ENCODE data around the gene GLCCI1. TPM values are rescaled to one million over a fixed set of nuclear protein-coding genes. Genes with fewer than 3 reads are reported as not detected.
"Not testable (repeated sequence)": the region's sequence is repeated elsewhere in the genome, so short reads cannot be mapped to it uniquely, and the experiment has no call there.

The GLCCI1 gene
- total and polyA plus RNA-seq, 11 donors: 1.5 to 10.8 (median 6.3) TPM

- no peak for TF ChIP-seq POLR2A (IDR thresholded peaks at IDR 0.05)
- no peak for TF ChIP-seq CTCF (IDR thresholded peaks at IDR 0.05)
- Histone ChIP-seq H3K9me3 (peaks cover 0 to 17% (median 3%) of the 10 kb centered on the region in 12 donors), H3K4me1 (no peaks in the 10 kb centered on the region), H3K4me3 (no peak overlapping the region), H3K36me3 (no peaks in the 10 kb centered on the region), H3K27me3 (no peaks in the 10 kb centered on the region), H3K27ac (no peak overlapping the region)
- intact Hi-C loops (cut with DNase I): no loop called here
- DNase-seq: no peak
- no peak for ATAC-seq
- WGBS, 4 donors: 77 to 90% (median 80%) methylated on average over 5 of the region's 5 CpGs
Measured at GRCh38 chr7:8044761-8045430, 76.3 kb downstream of the GLCCI1 start.

- H3K36me3 ChIP-seq; H3K27ac ChIP-seq; DNase-seq; H3K27me3 ChIP-seq; H3K4me3 ChIP-seq; intact Hi-C loops (cut with DNase I); H3K4me1 ChIP-seq; ATAC-seq: not testable (repeated sequence)
- H3K9me3 ChIP-seq: peaks cover 0 to 17% (median 3%) of the 10 kb centered on the region in 12 donors
Measured at GRCh38 chr7:8048067-8048466, 79.5 kb downstream of the GLCCI1 start.

GRCh38 chr7:8051373-8051772 lies 82.8 kb downstream of the GLCCI1 start:
- H3K4me3 ChIP-seq: no peak overlapping the region
- TF ChIP-seq POLR2A (IDR thresholded peaks at IDR 0.05) (no peak), CTCF (IDR thresholded peaks at IDR 0.05) (no peak)
- no peaks in the 10 kb centered on the region for H3K27me3 ChIP-seq
- DNase-seq (no peak), ATAC-seq (no peak)
- no peak overlapping the region for H3K27ac ChIP-seq
- peaks cover 0 to 13% (median 5%) of the 10 kb centered on the region in 9 donors for H3K36me3 ChIP-seq
- intact Hi-C loops (cut with DNase I): no loop called here
- 77 to 85% (median 81%) methylated on average over 1 of the region's 1 CpG for WGBS, 4 donors
- H3K4me1 ChIP-seq: no peaks in the 10 kb centered on the region
- H3K9me3 ChIP-seq: peaks cover 0 to 17% (median 3%) of the 10 kb centered on the region in 12 donors

- TF ChIP-seq POLR2A (IDR thresholded peaks at IDR 0.05) (no peak), CTCF (IDR thresholded peaks at IDR 0.05) (no peak)
- intact Hi-C loops (cut with DNase I): no loop called here
- no peak overlapping the region for H3K4me3 ChIP-seq
- 97 to 100% (median 99%) methylated on average over 1 of the region's 1 CpG for WGBS, 4 donors
- H3K9me3 ChIP-seq: peaks cover 0 to 15% (median 3%) of the 10 kb centered on the region in 12 donors
- no peak for ATAC-seq
- H3K4me1 ChIP-seq: no peaks in the 10 kb centered on the region
- no peaks in the 10 kb centered on the region for H3K27me3 ChIP-seq
- no peak for DNase-seq
- H3K27ac ChIP-seq: no peak overlapping the region
- H3K36me3 ChIP-seq: peaks cover 0 to 18% (median 9%) of the 10 kb centered on the region in 9 donors
Measured at GRCh38 chr7:8051998-8052397, 83.4 kb downstream of the GLCCI1 start.

- DNase-seq (no peak), ATAC-seq (no peak)
- intact Hi-C loops (cut with DNase I): no loop called here
- Histone ChIP-seq H3K27me3 (no peaks in the 10 kb centered on the region), H3K4me1 (no peaks in the 10 kb centered on the region), H3K27ac (no peak overlapping the region), H3K4me3 (no peak overlapping the region), H3K36me3 (peaks cover 0 to 24% (median 9%) of the 10 kb centered on the region in 9 donors), H3K9me3 (peaks cover 0 to 9% (median 0%) of the 10 kb centered on the region in 12 donors)
- no peak for TF ChIP-seq CTCF (IDR thresholded peaks at IDR 0.05)
- no peak for TF ChIP-seq POLR2A (IDR thresholded peaks at IDR 0.05)
Measured at GRCh38 chr7:8052824-8053223, 84.2 kb downstream of the GLCCI1 start.
